ENCODE measurements around the gene TRIM54.
"Not testable (repeated sequence)": the region's sequence is repeated elsewhere in the genome, so short reads cannot be mapped to it uniquely, and the experiment has no call there.

GRCh38 chr2:27353386-27353761, 71.1 kb downstream of the TRIM54 start:
- TF ChIP-seq CREM (CRISPR knock-in tag; IDR thresholded peaks at IDR 0.05); CBFB (CRISPR knock-in tag; IDR thresholded peaks at IDR 0.05; ENCODE audit: low read depth); CTCF (IDR thresholded peaks at IDR 0.05); TP53 (CRISPR knock-in tag; IDR thresholded peaks at IDR 0.05); NFE2L1 (CRISPR knock-in tag; IDR thresholded peaks at IDR 0.05); ETV6 (CRISPR knock-in tag; IDR thresholded peaks at IDR 0.05); USF2 (CRISPR knock-in tag; IDR thresholded peaks at IDR 0.05); STAT6 (CRISPR knock-in tag; conservative IDR thresholded peaks at IDR 0.05; ENCODE audit: low read depth); ZNF232 (CRISPR knock-in tag; IDR thresholded peaks at IDR 0.05); ZNF532 (CRISPR knock-in tag; IDR thresholded peaks at IDR 0.05; ENCODE audit: borderline replicate concordance); ZSCAN18 (CRISPR knock-in tag; IDR thresholded peaks at IDR 0.05); FOXJ3 (CRISPR knock-in tag; IDR thresholded peaks at IDR 0.05; ENCODE audit: borderline replicate concordance): not testable (repeated sequence)
